Measurements from ENCODE around the gene MS4A3. TPM values are rescaled to one million over a fixed set of nuclear protein-coding genes. Genes with fewer than 3 reads are reported as not detected.

Gene MS4A3, protein sequence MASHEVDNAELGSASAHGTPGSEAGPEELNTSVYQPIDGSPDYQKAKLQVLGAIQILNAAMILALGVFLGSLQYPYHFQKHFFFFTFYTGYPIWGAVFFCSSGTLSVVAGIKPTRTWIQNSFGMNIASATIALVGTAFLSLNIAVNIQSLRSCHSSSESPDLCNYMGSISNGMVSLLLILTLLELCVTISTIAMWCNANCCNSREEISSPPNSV
- not detected in 2 replicates for polyA plus RNA-seq (2011; rRNA removed)
- polyA plus RNA-seq (2012; cell fraction: cytosol; rRNA removed) = not detected in 2 replicates
- polyA plus RNA-seq (2012; cell fraction: nucleus; rRNA removed) = not detected in 2 replicates
- polyA plus RNA-seq (2017; fragmentation: RNase III; extraction: RNeasy Plus Mini Kit Qiagen cat#74134 plus additional on column Dnase treatment) = not detected in 3 replicates
- polyA minus RNA-seq (2011; rRNA and poly(A)+ RNA removed) = not detected in 2 replicates

DNA sequence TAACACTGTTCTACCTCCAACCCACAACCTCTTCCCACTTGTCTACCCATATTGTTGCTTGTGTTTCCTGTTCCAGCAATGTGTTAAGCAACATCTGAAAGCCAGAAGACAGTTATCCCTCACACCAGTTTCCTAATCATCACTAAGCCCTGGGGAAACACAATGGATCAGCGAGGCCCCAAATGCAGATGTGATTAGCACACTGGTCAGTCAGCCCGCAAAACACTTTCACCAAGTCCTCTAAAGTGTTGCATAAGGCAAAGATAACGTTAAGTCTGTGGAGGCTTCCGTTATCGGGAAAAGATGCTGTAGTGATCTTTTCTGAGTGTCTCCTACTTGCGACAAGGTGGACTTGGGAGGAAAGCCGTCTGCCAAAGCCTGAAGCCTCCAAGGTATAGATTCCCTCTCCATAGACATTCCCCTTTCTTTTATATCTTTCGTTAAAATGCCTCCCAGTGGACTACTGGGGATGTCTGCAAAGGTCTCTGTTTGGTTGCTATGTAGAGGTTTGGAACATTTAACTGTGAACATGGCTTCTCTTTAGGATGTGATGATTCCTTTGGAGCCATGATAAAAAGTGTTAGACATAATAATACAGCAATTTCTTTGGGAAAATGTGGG lies at the start of gene MS4A3:
Gene MS4A3 (plus strand): TSS at position 317 of the 621 bp plus-strand sequence. CDS start 4,496 bp downstream, outside the sequence.
- no peak within 1 kb of the TSS for H3K4me3 ChIP-seq
- H3K27ac ChIP-seq = no peak within 1 kb of the TSS
- no peak for TF ChIP-seq MAFK (IDR thresholded peaks at IDR 0.05; ENCODE audit: partially characterized antibody)
- CTCF ChIA-PET = no interaction called here
- H3K4me2 ChIP-seq = no peak within 1 kb of the TSS
- no peak for DNase-seq (ENCODE audit: low read depth in 1 of 2, low spot score in 1 of 2)
- no peaks in the 10 kb centered on the region for H3K4me1 ChIP-seq
- ATAC-seq = peak in 1 of 2 experiments; percentile 50; a peak in 1 of 6 replicates
- H3K9me3 ChIP-seq = no peaks in the 10 kb centered on the region
- WGBS (ENCODE audit: missing lambda C conversion rate) = 26% methylated on average over 8 of the region's 8 CpGs
- FAIRE-seq = no peak
- POLR2A ChIA-PET = no interaction called here

DNA sequence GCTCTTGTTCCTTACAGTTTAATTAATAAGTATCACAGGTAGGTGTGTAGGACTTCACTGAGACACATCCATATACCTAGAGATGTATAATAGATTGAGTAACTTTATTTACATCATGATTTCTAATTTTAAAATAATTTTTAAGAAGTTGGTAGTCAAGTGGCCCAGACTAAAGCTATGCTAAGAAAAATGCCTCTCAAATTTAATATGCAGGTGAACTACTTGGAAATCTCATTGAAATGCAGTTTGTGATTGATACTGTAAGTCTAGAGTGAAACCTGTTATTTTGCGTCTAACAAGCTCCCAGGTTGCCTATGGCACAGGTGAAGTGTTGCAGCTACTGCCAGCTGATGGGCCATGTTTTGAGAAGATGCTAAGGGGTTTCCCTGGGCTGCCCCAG lies 39.6 kb upstream of the MS4A3 start, which contains the start of gene OOSP4B:
Gene OOSP4B (plus strand): TSS at position 301 of the 400 bp plus-strand sequence.
- ChIA-PET POLR2A (no interaction called here), CTCF (no interaction called here)
- DNase-seq (ENCODE audit: low read depth in 1 of 2, low spot score in 1 of 2) = no peak
- no peak for FAIRE-seq
- Histone ChIP-seq H3K4me2 (no peak within 1 kb of the TSS), H3K9me3 (no peaks in the 10 kb centered on the region), H3K4me3 (no peak within 1 kb of the TSS), H3K4me1 (no peaks in the 10 kb centered on the region), H3K27ac (no peak within 1 kb of the TSS)
- 5% methylated on average over 1 of the region's 1 CpG for WGBS (ENCODE audit: missing lambda C conversion rate)
- TF ChIP-seq HDAC2 (IDR thresholded peaks at IDR 0.05) = no peak
- no peak for TF ChIP-seq ESRRA (IDR thresholded peaks at IDR 0.05; ENCODE audit: borderline replicate concordance, low read length)
- TF ChIP-seq ZSCAN20 (CRISPR knock-in tag; IDR thresholded peaks at IDR 0.05) = no peak
- no peak for TF ChIP-seq ZC3H11A (IDR thresholded peaks at IDR 0.05)
- TF ChIP-seq POLR2A (IDR thresholded peaks at IDR 0.05; ENCODE audit: low read length) = no peak
- TF ChIP-seq NPAS2 (CRISPR knock-in tag; IDR thresholded peaks at IDR 0.05; ENCODE audit: borderline replicate concordance) = no peak
- no peak for TF ChIP-seq CBX2 (IDR thresholded peaks at IDR 0.05; ENCODE audit: borderline replicate concordance, low read depth)
- TF ChIP-seq, protein P1, sequence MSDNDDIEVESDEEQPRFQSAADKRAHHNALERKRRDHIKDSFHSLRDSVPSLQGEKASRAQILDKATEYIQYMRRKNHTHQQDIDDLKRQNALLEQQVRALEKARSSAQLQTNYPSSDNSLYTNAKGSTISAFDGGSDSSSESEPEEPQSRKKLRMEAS (IDR thresholded peaks at IDR 0.05) = no peak
- TF ChIP-seq, protein P2, sequence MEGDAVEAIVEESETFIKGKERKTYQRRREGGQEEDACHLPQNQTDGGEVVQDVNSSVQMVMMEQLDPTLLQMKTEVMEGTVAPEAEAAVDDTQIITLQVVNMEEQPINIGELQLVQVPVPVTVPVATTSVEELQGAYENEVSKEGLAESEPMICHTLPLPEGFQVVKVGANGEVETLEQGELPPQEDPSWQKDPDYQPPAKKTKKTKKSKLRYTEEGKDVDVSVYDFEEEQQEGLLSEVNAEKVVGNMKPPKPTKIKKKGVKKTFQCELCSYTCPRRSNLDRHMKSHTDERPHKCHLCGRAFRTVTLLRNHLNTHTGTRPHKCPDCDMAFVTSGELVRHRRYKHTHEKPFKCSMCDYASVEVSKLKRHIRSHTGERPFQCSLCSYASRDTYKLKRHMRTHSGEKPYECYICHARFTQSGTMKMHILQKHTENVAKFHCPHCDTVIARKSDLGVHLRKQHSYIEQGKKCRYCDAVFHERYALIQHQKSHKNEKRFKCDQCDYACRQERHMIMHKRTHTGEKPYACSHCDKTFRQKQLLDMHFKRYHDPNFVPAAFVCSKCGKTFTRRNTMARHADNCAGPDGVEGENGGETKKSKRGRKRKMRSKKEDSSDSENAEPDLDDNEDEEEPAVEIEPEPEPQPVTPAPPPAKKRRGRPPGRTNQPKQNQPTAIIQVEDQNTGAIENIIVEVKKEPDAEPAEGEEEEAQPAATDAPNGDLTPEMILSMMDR (IDR thresholded peaks at IDR 0.05) = no peak
- no peak for ATAC-seq

DNA sequence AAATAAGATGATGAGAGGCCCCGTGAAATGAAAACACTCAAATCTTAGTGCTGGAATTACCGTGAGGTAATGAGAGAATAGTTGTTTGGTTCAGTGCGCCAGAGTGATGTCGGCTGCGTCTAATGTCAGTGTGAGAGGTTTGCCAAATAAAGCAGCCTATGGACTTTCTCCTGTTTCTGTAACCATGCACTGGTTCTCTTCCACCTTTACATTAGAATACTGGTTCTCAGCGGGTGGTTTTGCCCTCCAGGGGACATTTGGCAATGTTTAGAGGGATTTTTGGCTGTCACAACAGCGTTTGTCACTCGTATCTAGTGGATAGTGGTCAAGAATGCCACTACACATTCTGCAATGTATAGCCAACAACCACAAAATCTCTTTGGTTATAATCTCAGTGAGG lies 38.4 kb upstream of the MS4A3 start:
- FAIRE-seq (no peak), ATAC-seq (no peak), DNase-seq (ENCODE audit: low read depth in 1 of 2, low spot score in 1 of 2) (no peak)
- WGBS (ENCODE audit: missing lambda C conversion rate) = 10% methylated on average over 8 of the region's 8 CpGs
- ChIA-PET POLR2A (no interaction called here), CTCF (no interaction called here)
- Histone ChIP-seq H3K4me1 (no peaks in the 10 kb centered on the region), H3K4me2 (no peak overlapping the region), H3K9me3 (no peaks in the 10 kb centered on the region), H3K4me3 (no peak overlapping the region), H3K27ac (no peak overlapping the region)
- TF ChIP-seq, protein P3, sequence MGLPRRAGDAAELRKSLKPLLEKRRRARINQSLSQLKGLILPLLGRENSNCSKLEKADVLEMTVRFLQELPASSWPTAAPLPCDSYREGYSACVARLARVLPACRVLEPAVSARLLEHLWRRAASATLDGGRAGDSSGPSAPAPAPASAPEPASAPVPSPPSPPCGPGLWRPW (IDR thresholded peaks at IDR 0.05) = no peak
- TF ChIP-seq FOSL2 (IDR thresholded peaks at IDR 0.05) (no peak), FOSL2 (CRISPR knock-in tag; IDR thresholded peaks at IDR 0.05) (no peak), CHD4 (IDR thresholded peaks at IDR 0.05; ENCODE audit: borderline replicate concordance) (no peak), EP300 (IDR thresholded peaks at IDR 0.05) (no peak), RARB (CRISPR knock-in tag; IDR thresholded peaks at IDR 0.05) (no peak), HEYL (CRISPR knock-in tag; IDR thresholded peaks at IDR 0.05) (no peak), RCOR1 (IDR thresholded peaks at IDR 0.05; ENCODE audit: low read depth, low read length) (no peak), MAZ (IDR thresholded peaks at IDR 0.05; ENCODE audit: borderline replicate concordance, low read depth, low read length) (no peak), GATA3 (IDR thresholded peaks at IDR 0.05; ENCODE audit: borderline replicate concordance) (no peak), EHMT2 (IDR thresholded peaks at IDR 0.05; ENCODE audit: low read depth) (no peak), POLR2A (IDR thresholded peaks at IDR 0.05; ENCODE audit: low read length) (no peak), FOSB (CRISPR knock-in tag; IDR thresholded peaks at IDR 0.05) (no peak), ZSCAN20 (CRISPR knock-in tag; IDR thresholded peaks at IDR 0.05) (no peak)
- TF ChIP-seq, protein P1 (IDR thresholded peaks at IDR 0.05) = no peak
- TF ChIP-seq, protein P4, sequence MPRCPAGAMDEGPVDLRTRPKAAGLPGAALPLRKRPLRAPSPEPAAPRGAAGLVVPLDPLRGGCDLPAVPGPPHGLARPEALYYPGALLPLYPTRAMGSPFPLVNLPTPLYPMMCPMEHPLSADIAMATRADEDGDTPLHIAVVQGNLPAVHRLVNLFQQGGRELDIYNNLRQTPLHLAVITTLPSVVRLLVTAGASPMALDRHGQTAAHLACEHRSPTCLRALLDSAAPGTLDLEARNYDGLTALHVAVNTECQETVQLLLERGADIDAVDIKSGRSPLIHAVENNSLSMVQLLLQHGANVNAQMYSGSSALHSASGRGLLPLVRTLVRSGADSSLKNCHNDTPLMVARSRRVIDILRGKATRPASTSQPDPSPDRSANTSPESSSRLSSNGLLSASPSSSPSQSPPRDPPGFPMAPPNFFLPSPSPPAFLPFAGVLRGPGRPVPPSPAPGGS (IDR thresholded peaks at IDR 0.05) = no peak
- TF ChIP-seq, protein P5, sequence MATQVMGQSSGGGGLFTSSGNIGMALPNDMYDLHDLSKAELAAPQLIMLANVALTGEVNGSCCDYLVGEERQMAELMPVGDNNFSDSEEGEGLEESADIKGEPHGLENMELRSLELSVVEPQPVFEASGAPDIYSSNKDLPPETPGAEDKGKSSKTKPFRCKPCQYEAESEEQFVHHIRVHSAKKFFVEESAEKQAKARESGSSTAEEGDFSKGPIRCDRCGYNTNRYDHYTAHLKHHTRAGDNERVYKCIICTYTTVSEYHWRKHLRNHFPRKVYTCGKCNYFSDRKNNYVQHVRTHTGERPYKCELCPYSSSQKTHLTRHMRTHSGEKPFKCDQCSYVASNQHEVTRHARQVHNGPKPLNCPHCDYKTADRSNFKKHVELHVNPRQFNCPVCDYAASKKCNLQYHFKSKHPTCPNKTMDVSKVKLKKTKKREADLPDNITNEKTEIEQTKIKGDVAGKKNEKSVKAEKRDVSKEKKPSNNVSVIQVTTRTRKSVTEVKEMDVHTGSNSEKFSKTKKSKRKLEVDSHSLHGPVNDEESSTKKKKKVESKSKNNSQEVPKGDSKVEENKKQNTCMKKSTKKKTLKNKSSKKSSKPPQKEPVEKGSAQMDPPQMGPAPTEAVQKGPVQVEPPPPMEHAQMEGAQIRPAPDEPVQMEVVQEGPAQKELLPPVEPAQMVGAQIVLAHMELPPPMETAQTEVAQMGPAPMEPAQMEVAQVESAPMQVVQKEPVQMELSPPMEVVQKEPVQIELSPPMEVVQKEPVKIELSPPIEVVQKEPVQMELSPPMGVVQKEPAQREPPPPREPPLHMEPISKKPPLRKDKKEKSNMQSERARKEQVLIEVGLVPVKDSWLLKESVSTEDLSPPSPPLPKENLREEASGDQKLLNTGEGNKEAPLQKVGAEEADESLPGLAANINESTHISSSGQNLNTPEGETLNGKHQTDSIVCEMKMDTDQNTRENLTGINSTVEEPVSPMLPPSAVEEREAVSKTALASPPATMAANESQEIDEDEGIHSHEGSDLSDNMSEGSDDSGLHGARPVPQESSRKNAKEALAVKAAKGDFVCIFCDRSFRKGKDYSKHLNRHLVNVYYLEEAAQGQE (IDR thresholded peaks at IDR 0.05) = no peak

All from A549 (cell line).